C4-2B (cell line): Measurements from ENCODE around the gene SYNPO2L.
"Not testable (repeated sequence)": the region's sequence is repeated elsewhere in the genome, so short reads cannot be mapped to it uniquely, and the experiment has no call there.

ENCODE experiments used
- ZFX ChIP-seq: fragments of 450-650 bp; IDR thresholded peaks from 2 replicates; pipeline ENCODE4 v1.6.1; 2017
- TF ChIP-seq, protein P1 (sequence below): fragments of 450-650 bp; conservative IDR thresholded peaks from 2 replicates; pipeline ENCODE4 v1.5.1; 2017; ENCODE audit warnings: mild to moderate bottlenecking

DNA sequence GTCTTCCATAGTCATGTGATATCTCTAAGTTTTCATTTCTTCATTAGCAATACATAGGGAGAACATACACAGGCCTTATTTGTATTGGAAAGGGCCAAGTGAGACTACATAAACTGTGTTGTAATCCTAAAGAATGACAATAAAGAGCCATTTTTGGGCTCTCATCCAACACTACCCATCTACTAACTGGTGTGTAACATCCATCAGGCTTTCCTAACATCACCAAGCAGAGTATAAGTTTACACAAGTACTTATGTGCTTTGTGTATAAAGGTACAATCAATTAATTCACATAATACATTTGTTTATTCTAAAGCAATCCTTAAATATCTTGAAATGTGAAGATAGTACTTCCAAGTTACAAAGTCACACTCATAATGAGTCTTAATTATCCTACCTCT, 39.5 kb upstream of the SYNPO2L start:
- TF ChIP-seq, protein P1, sequence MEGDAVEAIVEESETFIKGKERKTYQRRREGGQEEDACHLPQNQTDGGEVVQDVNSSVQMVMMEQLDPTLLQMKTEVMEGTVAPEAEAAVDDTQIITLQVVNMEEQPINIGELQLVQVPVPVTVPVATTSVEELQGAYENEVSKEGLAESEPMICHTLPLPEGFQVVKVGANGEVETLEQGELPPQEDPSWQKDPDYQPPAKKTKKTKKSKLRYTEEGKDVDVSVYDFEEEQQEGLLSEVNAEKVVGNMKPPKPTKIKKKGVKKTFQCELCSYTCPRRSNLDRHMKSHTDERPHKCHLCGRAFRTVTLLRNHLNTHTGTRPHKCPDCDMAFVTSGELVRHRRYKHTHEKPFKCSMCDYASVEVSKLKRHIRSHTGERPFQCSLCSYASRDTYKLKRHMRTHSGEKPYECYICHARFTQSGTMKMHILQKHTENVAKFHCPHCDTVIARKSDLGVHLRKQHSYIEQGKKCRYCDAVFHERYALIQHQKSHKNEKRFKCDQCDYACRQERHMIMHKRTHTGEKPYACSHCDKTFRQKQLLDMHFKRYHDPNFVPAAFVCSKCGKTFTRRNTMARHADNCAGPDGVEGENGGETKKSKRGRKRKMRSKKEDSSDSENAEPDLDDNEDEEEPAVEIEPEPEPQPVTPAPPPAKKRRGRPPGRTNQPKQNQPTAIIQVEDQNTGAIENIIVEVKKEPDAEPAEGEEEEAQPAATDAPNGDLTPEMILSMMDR: not testable (repeated sequence)
- TF ChIP-seq ZFX: not testable (repeated sequence)
